NCI-H1930 (cell line): ENCODE measurements around the gene IRX1.

Experiments
- DNase-seq, 2 experiments: peaks; one replicate each; lab custom pipeline; 2025; lab: John Stamatoyannopoulos, UW

IRX1 gene

GRCh38 chr5:3650868-3651267, 55.2 kb downstream of the IRX1 start:
- DNase-seq: no peak
